ENCODE data around the gene C2orf81.
A peak's percentile ranks its signal among the peaks of the same experiment; 100 is the strongest.
"Not testable (repeated sequence)": the region's sequence is repeated elsewhere in the genome, so short reads cannot be mapped to it uniquely, and the experiment has no call there.

C2orf81 gene

GRCh38 chr2:74421221-74421870, at the start of gene C2orf81, which contains the start of gene WDR54:
Gene C2orf81 (minus strand): TSS chr2:74421619. CDS start chr2:74421560, 59 bp downstream.
Gene WDR54 (plus strand): TSS chr2:74421730. CDS start chr2:74422154, 424 bp downstream.
- peak; percentile 92 for DNase-seq

GRCh38 chr2:74470742-74471141, 49.3 kb upstream of the C2orf81 start:
- not testable (repeated sequence) for DNase-seq

GRCh38 chr2:74464406-74464805, 43.0 kb upstream of the C2orf81 start:
- DNase-seq, result no peak

- DNase-seq, result no peak
Measured at GRCh38 chr2:74462786-74463105, 41.3 kb upstream of the C2orf81 start.

GRCh38 chr2:74462054-74462785, 40.8 kb upstream of the C2orf81 start:
- DNase-seq, result no peak

GRCh38 chr2:74461187-74462053, 40.0 kb upstream of the C2orf81 start:
- DNase-seq, result no peak

GRCh38 chr2:74460187-74460586, 38.8 kb upstream of the C2orf81 start:
- DNase-seq, result not testable (repeated sequence)

- not testable (repeated sequence) for DNase-seq
Measured at GRCh38 chr2:74459503-74460118, 38.2 kb upstream of the C2orf81 start.

- no peak for DNase-seq
Measured at GRCh38 chr2:74458938-74459363, 37.5 kb upstream of the C2orf81 start.

- DNase-seq, result peak; percentile 96
Measured at GRCh38 chr2:74458132-74458937, 36.9 kb upstream of the C2orf81 start, which contains the start of gene WBP1. Gene WBP1 (plus strand): TSS chr2:74458438. CDS start chr2:74458603, 165 bp downstream.

GRCh38 chr2:74457549-74458131, 36.2 kb upstream of the C2orf81 start:
- DNase-seq, result peak; percentile 79

GRCh38 chr2:74457129-74457548, 35.7 kb upstream of the C2orf81 start:
- DNase-seq, result no peak

- DNase-seq, result peak; percentile 94
Measured at GRCh38 chr2:74454654-74455511, 33.5 kb upstream of the C2orf81 start, which contains the start of gene INO80B. Gene INO80B (plus strand): TSS chr2:74455087. CDS start chr2:74455117, 30 bp downstream.

GRCh38 chr2:74450570-74451190, 29.3 kb upstream of the C2orf81 start:
- no peak for DNase-seq

GRCh38 chr2:74448771-74449170, 27.4 kb upstream of the C2orf81 start:
- DNase-seq, result no peak

GRCh38 chr2:74447230-74447999, 26.0 kb upstream of the C2orf81 start:
- DNase-seq, result no peak

GRCh38 chr2:74444498-74445318, 23.3 kb upstream of the C2orf81 start:
- DNase-seq, result no peak
